GM12878 (cell line): ENCODE measurements around the gene AFF2. TPM values are rescaled to one million over a fixed set of nuclear protein-coding genes. Genes with fewer than 3 reads are reported as not detected.

ENCODE experiments used
- ATAC-seq: fragments of 200-7000 bp; cut with Tn5 transposase; 3 replicates; pipeline ENCODE4 v1.9.1; 2020; ENCODE audit warnings: mild to moderate bottlenecking, moderate library complexity
- BruUV-seq: library from RNA; stranded (reverse); fragments of 400-500 nt; replicated peaks from 2 replicates; lab custom pipeline; 2021; lab: Mats Ljungman, UMichigan
- CTCF ChIA-PET: fragments of 300-600 bp; sonication (Branson Sonifier 250); formaldehyde crosslinking; extraction: SDS; loops from one replicate; lab custom pipeline; 2021; ENCODE audit warnings: inconsistent platforms; lab: Yijun Ruan, JAX
- POLR2A ChIA-PET: fragments of 350-600 bp; formaldehyde crosslinking; extraction: SDS; loops from one replicate; lab custom pipeline; 2021; ENCODE audit warnings: inconsistent platforms; lab: Charles Lee
- RAD21 ChIA-PET: fragments of 300-600 bp; sonication (Branson Sonifier 250); formaldehyde crosslinking; loops from one replicate; lab custom pipeline; 2023; ENCODE audit warnings: antibody characterized with exemption; ENCODE audit not compliant: unreplicated experiment; lab: Charles Lee
- SMC1A ChIA-PET: fragments of 300-600 bp; sonication (Branson Sonifier 250); formaldehyde crosslinking; loops from one replicate; lab custom pipeline; 2023; ENCODE audit not compliant: unreplicated experiment, uncharacterized antibody; lab: Charles Lee
- DNase-seq: peaks from one replicate; pipeline ENCODE4 v3.0.0-alpha.2; 2011; ENCODE audit warnings: low read depth, low spot score
- FAIRE-seq: peaks from 3 replicates; lab custom pipeline; 2011; peaks lifted over from hg19 to GRCh38; lab: Jason Lieb, UNC
- H2AFZ ChIP-seq: 2 replicates; pipeline ENCODE4 v1.6.0; 2011; ENCODE audit warnings: low read depth, low read length, control low read depth; ENCODE audit not compliant: control insufficient read depth
- H3K27ac ChIP-seq: 2 replicates; pipeline ENCODE4 v1.5.1; 2011; ENCODE audit warnings: control low read depth; ENCODE audit not compliant: control insufficient read depth, insufficient read depth
- H3K27me3 ChIP-seq, 2 experiments: replicated peaks in 1 of 2; 2 replicates each; pipeline versions ENCODE4 v1.6.0 to v1.6.1; 2011; ENCODE audit warnings: low read length in 1 of 2; ENCODE audit not compliant: control insufficient read depth in 2 of 2, insufficient read depth in 2 of 2
- H3K36me3 ChIP-seq, 2 experiments: 2 replicates each; pipeline ENCODE4 v1.5.1; 2011; ENCODE audit warnings: low read length in 1 of 2; ENCODE audit not compliant: control insufficient read depth in 2 of 2, insufficient read depth in 2 of 2
- H3K4me1 ChIP-seq: 2 replicates; pipeline ENCODE4 v1.6.1; 2011; ENCODE audit warnings: mild to moderate bottlenecking, low read length, moderate library complexity, mixed read lengths; ENCODE audit not compliant: control insufficient read depth, insufficient read depth
- H3K4me2 ChIP-seq: 2 replicates; pipeline ENCODE4 v1.6.0; 2011; ENCODE audit warnings: control low read depth; ENCODE audit not compliant: control insufficient read depth, insufficient read depth
- H3K4me3 ChIP-seq: fragments of 200-600 bp; sonication (generic); 2 replicates; pipeline ENCODE4 v1.5.1; 2016
- H3K79me2 ChIP-seq: 2 replicates; pipeline ENCODE4 v1.6.0; 2011; ENCODE audit warnings: low read length; ENCODE audit not compliant: control insufficient read depth, insufficient read depth
- H3K9ac ChIP-seq: 2 replicates; pipeline ENCODE4 v1.8.0; 2011; ENCODE audit warnings: low read length, control low read depth, mixed read lengths; ENCODE audit not compliant: control insufficient read depth, insufficient read depth
- H3K9me3 ChIP-seq: replicated peaks from 3 replicates; pipeline ENCODE4 v1.5.1; 2011; ENCODE audit warnings: mild to moderate bottlenecking, low read length; ENCODE audit not compliant: control insufficient read depth, insufficient read depth
- H4K20me1 ChIP-seq: 2 replicates; pipeline ENCODE4 v1.6.0; 2011; ENCODE audit not compliant: control insufficient read depth, insufficient read depth
- ASH2L ChIP-seq: fragments of 300-600, 200-600 bp; sonication (generic); IDR thresholded peaks from 2 replicates; pipeline ENCODE4 v1.6.1; 2017; ENCODE audit warnings: low read depth, mild to moderate bottlenecking, borderline replicate concordance
- BCL11A ChIP-seq: IDR thresholded peaks from 2 replicates; pipeline ENCODE4 v1.6.1; 2011; ENCODE audit warnings: low read depth, low read length
- BRCA1 ChIP-seq: IDR thresholded peaks from 2 replicates; pipeline ENCODE4 v1.6.1; 2011; ENCODE audit warnings: low read depth, low read length, improper control_type of control experiment
- CREB1 ChIP-seq: IDR thresholded peaks from 2 replicates; pipeline ENCODE4 v1.6.1; 2012; ENCODE audit warnings: low read depth, mild to moderate bottlenecking, inconsistent platforms
- DPF2 ChIP-seq: fragments of 450-650 bp; IDR thresholded peaks from 2 replicates; pipeline ENCODE4 v1.6.1; 2017; ENCODE audit warnings: mild to moderate bottlenecking
- EZH2 ChIP-seq: IDR thresholded peaks from 2 replicates; pipeline ENCODE4 v1.6.1; 2012; ENCODE audit warnings: low read depth, mild to moderate bottlenecking, control low read depth, inconsistent platforms, low read length, borderline replicate concordance; ENCODE audit not compliant: control insufficient read depth
- HDGF ChIP-seq: fragments of 450-650 bp; IDR thresholded peaks from 2 replicates; pipeline ENCODE4 v1.6.1; 2016; ENCODE audit warnings: antibody characterized with exemption
- JUNB ChIP-seq: IDR thresholded peaks from 2 replicates; pipeline ENCODE4 v1.6.1; 2016; ENCODE audit warnings: antibody characterized with exemption, mild to moderate bottlenecking
- MYB ChIP-seq: fragments of 150-350 bp; IDR thresholded peaks from 2 replicates; pipeline ENCODE4 v1.6.1; 2014; ENCODE audit warnings: mild to moderate bottlenecking, low read depth, low read length, borderline replicate concordance
- MYC ChIP-seq: IDR thresholded peaks from 2 replicates; pipeline ENCODE4 v1.6.1; 2011; ENCODE audit warnings: mild to moderate bottlenecking, low read length, moderate library complexity, inconsistent platforms; ENCODE audit not compliant: insufficient read depth, insufficient replicate concordance, insufficient read length, severe bottlenecking
- NFXL1 ChIP-seq: fragments of 450-650 bp; IDR thresholded peaks from 2 replicates; pipeline ENCODE4 v1.6.1; 2017; ENCODE audit warnings: antibody characterized with exemption, mild to moderate bottlenecking, borderline replicate concordance
- POU2F2 ChIP-seq: IDR thresholded peaks from 3 replicates; pipeline ENCODE4 v1.6.1; 2011; ENCODE audit warnings: low read depth, mild to moderate bottlenecking, low read length, borderline replicate concordance
- RBBP5 ChIP-seq: fragments of 200-600 bp; sonication (generic); conservative IDR thresholded peaks from 2 replicates; pipeline ENCODE4 v1.6.1; 2016
- RUNX3 ChIP-seq: IDR thresholded peaks from 2 replicates; pipeline ENCODE4 v1.6.1; 2012; ENCODE audit warnings: low read length, inconsistent platforms
- ZBED1 ChIP-seq: IDR thresholded peaks from 2 replicates; pipeline ENCODE4 v1.6.1; 2016; ENCODE audit warnings: borderline replicate concordance
- ZZZ3 ChIP-seq: IDR thresholded peaks from 2 replicates; pipeline ENCODE4 v1.6.1; 2011; ENCODE audit warnings: low read depth; ENCODE audit not compliant: control insufficient read depth, insufficient read length
- WGBS: methylation state at CpG from one replicate; pipeline ENCODE4 v1.1.6; 2016; ENCODE audit warnings: low lambda C conversion rate; ENCODE audit not compliant: insufficient replicate concordance, insufficient coverage; ENCODE audit errors: missing lambda C conversion rate; 5-methylcytosine and 5-hydroxymethylcytosine counted together
- in situ Hi-C: fragments of 300-500 bp; cut with MboI; formaldehyde crosslinking; loops from 9 replicates; pipeline ENCODE4 v1.14.3; 2018; ENCODE audit warnings: mixed read lengths
- intact Hi-C: fragments of 100-400 bp; cut with micrococcal nuclease; formaldehyde crosslinking; loops from one replicate; pipeline ENCODE4 v1.14.2; 2022; ENCODE audit not compliant: unreplicated experiment
- polyA plus RNA-seq, 11 experiments: library from polyadenylated mRNA; depleted of rRNA in 4 of 11; unstranded in 6 of 11; stranded (reverse) in 5 of 11; fragments of >200 nt; fragmentation: Nextera tagmentation in 4 of 11; fragmentation: Illumina TruSeq in 1 of 11; extraction: Ambion mirVana in 4 of 11; extraction: Trizol in 1 of 11; gene quantifications; 1 replicate in 1 of 11; 2 replicates in 10 of 11; pipeline versions ENCODE4 v1.2.1 to v1.2.3, GENCODE V29; 2011 to 2016; ENCODE audit warnings: inconsistent platforms in 2 of 11, missing spikeins in 2 of 11, low read depth in 1 of 11
- total RNA-seq, 4 experiments: library from RNA; depleted of rRNA in 3 of 4; stranded (reverse); fragments of >200 nt in 3 of 4; fragmentation: Illumina TruSeq in 1 of 4; extraction: Trizol in 1 of 4; gene quantifications; 2 replicates each; pipeline versions ENCODE4 v1.2.1 to v1.2.3, GENCODE V29; 2013 to 2021
- TF ChIP-seq, protein P1 (sequence below): IDR thresholded peaks from 2 replicates; pipeline ENCODE4 v1.6.1; 2011; ENCODE audit warnings: borderline replicate concordance, low read depth, mild to moderate bottlenecking, moderate library complexity, mixed read lengths, low read length; ENCODE audit not compliant: insufficient read depth; ENCODE audit errors: extremely low read length
- TF ChIP-seq, protein P2 (sequence below): IDR thresholded peaks from 2 replicates; pipeline ENCODE4 v1.6.1; 2012; ENCODE audit warnings: low read depth, low read length, improper control_type of control experiment

The AFF2 gene
- total and polyA plus RNA-seq, 10 of the 15 experiments (the other 5 are each of a cell fraction or from before 2014, with no cell fraction given): under 0.01 to 0.03 TPM; not detected in 8

DNA sequence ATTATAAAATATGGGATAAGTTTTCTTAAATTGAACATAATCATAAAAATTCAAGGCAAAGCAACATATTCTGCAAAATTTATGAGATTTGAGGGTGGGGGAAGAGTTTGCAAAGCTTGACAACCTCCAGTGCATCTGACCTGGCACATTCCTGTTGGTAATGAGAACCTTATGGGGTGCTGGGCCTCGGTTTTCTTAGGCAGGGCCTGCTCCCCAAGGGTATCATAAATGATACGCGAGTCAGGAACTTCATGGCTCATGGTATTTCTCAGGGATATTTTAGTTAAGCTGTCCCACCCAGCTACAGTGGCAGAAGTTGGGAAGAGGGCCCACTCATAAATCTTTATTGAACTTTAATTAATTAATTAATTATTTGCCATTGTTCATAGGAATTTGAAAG, 13.2 kb downstream of the AFF2 start:
- no peaks in the 10 kb centered on the region for H3K36me3 ChIP-seq
- H3K27ac ChIP-seq: no peak overlapping the region
- intact Hi-C loops: no loop called here
- H3K9ac ChIP-seq: no peak overlapping the region
- H3K9me3 ChIP-seq: no peaks in the 10 kb centered on the region
- H3K79me2 ChIP-seq: no peaks in the 10 kb centered on the region
- no TSS peak for BruUV-seq
- in situ Hi-C loops: no loop called here
- H2AFZ ChIP-seq: no peak overlapping the region
- no peak for DNase-seq
- TF ChIP-seq HDGF (no peak), BRCA1 (no peak), CREB1 (no peak), ZZZ3 (no peak), BCL11A (no peak), EZH2 (no peak), RUNX3 (no peak), RBBP5 (no peak), DPF2 (no peak), NFXL1 (no peak), POU2F2 (no peak), ASH2L (no peak), JUNB (no peak), ZBED1 (no peak), MYB (no peak), MYC (no peak)
- TF ChIP-seq, protein P1, sequence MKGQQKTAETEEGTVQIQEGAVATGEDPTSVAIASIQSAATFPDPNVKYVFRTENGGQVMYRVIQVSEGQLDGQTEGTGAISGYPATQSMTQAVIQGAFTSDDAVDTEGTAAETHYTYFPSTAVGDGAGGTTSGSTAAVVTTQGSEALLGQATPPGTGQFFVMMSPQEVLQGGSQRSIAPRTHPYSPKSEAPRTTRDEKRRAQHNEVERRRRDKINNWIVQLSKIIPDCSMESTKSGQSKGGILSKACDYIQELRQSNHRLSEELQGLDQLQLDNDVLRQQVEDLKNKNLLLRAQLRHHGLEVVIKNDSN: no peak
- TF ChIP-seq, protein P2, sequence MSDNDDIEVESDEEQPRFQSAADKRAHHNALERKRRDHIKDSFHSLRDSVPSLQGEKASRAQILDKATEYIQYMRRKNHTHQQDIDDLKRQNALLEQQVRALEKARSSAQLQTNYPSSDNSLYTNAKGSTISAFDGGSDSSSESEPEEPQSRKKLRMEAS: no peak
- ChIA-PET POLR2A (no interaction called here), RAD21 (no interaction called here), SMC1A (no interaction called here), CTCF (interaction anchor here (0.6 kb wide), 1 partner anchor 583 kb away, joined by 3 read pairs; no protein-coding TSS in a partner anchor)
- H3K4me3 ChIP-seq: no peak overlapping the region
- no peaks in the 10 kb centered on the region for H3K4me1 ChIP-seq
- no peak overlapping the region for H3K4me2 ChIP-seq
- FAIRE-seq: no peak
- no peak for ATAC-seq
- WGBS: 28% methylated on average over 3 of the region's 3 CpGs
- H4K20me1 ChIP-seq: no peaks in the 10 kb centered on the region
- H3K27me3 ChIP-seq: no peaks in the 10 kb centered on the region
